GM18508 (cell line): ENCODE data around the gene APPL2.
"Not testable (repeated sequence)": the region's sequence is repeated elsewhere in the genome, so short reads cannot be mapped to it uniquely, and the experiment has no call there.

Experiments
- ATAC-seq: cut with Tn5 transposase; IDR thresholded peaks from one replicate; pipeline ENCODE4 v1.9.1; 2021; ENCODE audit warnings: moderate number of reproducible peaks; ENCODE audit not compliant: insufficient read depth, unreplicated experiment

The APPL2 gene

DNA sequence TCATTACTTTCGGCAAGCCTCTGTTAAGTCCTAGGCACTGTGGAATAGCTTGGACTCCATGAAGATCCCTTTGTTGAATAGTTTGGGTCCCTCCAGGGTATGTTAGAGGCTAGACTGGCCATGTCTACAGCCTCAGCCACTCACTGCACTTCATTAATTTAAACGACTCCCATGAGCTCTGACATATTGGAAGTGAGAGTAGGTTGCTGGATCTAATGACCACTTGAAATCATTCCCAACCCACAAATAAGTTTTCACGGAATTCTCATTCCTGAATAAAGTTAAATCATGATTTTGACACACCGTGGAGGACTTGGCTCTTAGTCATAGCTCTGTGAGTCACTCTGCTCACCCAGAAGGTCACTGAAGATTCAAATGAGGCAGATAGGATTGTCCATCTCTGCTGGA lies 21.4 kb upstream of the APPL2 start:
- ATAC-seq = no peak

GRCh38 chr12:105256921-105257320 lies 20.9 kb upstream of the APPL2 start:
- no peak for ATAC-seq

DNA sequence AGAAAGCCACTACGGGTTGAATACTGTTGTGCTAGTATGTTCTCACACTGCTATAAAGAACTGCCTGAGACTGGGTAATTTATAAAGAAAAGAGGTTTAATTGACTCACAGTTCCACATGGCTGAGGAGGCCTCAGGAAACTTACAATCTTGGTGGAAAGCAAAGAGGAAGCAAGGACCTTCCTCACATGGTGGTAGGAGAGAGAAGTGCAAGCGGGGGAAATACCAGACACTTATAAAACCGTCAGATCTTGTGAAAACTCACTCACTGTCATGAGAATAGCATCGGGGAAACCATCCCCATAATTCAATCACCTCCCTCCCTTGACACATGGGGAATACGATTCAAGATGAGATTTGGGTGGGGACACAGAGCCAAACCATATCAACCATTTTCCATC lies 20.5 kb upstream of the APPL2 start:
- ATAC-seq = not testable (repeated sequence)

- no peak for ATAC-seq
These were observed 20.0 kb upstream of the APPL2 start for GRCh38 chr12:105256011-105256410.

DNA sequence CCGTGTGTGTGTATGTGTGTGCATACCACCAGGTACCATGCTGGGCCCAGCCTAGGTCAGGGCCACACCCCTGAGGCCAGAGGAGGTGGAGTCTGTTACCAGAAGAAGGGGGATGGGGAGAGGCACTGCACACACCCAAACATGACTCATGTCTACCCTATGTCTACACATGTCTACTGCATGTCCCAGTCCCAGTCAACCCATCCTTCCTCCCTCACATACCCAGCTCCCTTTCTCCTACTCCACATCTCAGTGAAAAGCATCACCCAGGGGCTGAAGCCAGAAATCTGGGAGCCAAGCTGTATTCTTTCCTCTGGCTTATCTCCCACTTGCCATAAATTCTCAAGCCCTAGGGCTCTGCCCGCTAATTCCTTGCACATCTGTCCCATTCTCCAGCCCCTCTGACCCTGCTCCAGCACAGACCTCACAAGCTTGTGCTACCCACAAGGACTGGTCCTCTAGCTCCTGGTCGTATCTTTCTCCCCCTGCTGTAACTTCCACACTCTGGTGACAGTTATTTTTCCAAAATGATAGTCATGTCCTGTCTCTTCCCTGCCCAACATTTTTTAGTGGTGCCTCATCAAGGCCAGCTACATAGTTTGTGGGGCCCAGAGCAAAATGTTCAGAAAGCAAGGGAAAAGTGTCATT lies 18.0 kb upstream of the APPL2 start:
- no peak for ATAC-seq

DNA sequence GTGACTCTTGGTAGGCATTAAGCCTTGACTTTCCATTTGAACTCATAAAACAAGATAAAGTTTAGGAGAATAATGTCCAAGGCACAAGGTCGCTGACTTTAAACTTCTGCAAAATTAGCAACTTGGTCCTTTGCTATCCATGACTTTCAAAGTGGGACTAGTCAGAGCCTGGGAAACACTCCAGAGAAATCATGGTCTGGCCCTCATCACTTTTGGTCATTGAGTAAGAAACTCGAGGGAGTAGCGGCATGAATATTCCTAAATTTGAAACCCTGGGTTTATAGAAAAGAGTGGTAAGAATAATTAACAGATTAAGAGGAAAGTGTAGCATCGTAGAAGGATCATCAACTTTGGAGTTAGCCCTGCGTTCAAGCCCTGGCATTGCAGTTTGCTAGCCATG lies 16.9 kb upstream of the APPL2 start:
- ATAC-seq = no peak

GRCh38 chr12:105245776-105246427 lies 9.9 kb upstream of the APPL2 start:
- ATAC-seq = not testable (repeated sequence)

DNA sequence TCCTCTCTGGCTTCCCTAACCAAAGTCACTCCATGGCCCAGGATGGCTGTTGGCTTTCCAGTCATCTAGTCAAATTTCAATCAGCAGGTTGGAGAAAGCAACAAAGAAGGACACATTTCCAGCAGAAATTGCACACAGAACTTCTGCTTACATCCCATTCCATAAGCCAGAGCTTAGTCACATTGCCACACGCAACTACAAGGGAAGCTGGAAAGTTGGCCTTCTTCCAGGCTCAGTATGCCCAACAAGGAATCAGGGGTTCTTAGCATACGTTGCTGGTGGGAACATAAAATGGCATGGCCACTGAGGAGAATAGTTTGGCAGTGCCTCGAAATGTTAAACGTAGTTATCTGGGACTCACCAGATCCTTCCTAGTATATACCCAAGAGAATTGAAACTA lies 9.3 kb upstream of the APPL2 start:
- ATAC-seq = no peak

DNA sequence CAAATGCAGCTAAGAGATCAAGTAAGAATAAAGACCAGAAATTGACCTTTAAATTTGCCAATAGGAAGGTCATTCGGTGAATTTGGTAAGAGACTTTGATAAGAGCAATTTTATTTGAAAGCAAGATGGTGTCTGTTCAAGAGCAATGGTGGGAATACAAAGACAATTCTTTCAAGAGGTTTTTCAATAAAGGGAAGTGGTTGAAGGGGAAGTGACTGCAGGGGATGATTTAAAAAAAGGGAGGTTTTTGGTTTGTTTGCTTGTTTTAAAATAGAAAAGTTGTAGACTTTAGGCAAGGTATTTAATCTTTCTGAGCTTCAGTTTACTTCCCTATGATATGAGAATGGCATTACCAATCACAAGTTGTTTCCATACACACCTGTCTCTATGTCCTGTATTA lies 4.3 kb upstream of the APPL2 start:
- ATAC-seq = no peak

DNA sequence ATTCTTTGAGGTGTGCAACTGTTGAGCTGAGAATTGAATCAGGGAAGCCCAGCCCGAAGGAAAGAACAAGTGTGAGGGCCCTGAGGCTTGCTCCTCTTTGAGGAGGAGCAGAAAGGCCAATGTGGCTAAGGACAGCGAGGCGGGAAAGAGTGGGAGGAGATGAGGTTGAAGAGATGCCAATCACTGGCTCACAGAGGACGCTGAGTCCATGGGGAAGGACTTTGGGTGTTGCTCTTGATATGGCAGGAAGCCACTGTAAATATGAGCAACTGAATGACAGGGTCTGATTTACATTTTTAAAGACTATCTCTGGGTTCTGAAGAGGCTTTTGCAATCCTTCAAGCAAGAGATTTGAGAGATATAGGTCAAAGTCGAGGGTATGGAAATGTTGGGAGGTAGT lies 3.3 kb upstream of the APPL2 start:
- no peak for ATAC-seq

GRCh38 chr12:105237666-105238065 lies 1.7 kb upstream of the APPL2 start:
- ATAC-seq = no peak

DNA sequence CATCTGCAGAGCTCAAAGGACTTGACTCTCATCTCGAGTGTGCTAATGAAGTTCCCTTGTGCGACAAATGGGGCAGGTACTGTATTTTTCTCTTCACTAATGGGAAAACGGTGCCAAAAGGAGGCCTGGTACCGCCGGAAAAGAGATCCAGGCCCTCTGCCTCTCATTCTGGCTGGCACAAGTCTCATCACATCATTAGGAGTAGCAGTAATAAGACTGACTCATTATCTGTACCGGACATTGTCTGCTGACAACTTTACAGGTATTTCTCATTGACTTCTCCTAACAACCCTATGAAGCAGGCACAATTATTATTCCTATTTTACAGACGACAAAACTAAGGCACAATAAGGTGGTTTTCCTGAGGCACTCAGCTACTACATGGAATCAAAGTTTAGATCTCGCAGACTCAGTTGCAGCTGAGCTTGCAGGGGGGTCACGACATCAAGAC lies 668 bp downstream of the APPL2 start:
- no peak for ATAC-seq

- ATAC-seq = no peak
These were observed 1.8 kb downstream of the APPL2 start for GRCh38 chr12:105234197-105234596.

DNA sequence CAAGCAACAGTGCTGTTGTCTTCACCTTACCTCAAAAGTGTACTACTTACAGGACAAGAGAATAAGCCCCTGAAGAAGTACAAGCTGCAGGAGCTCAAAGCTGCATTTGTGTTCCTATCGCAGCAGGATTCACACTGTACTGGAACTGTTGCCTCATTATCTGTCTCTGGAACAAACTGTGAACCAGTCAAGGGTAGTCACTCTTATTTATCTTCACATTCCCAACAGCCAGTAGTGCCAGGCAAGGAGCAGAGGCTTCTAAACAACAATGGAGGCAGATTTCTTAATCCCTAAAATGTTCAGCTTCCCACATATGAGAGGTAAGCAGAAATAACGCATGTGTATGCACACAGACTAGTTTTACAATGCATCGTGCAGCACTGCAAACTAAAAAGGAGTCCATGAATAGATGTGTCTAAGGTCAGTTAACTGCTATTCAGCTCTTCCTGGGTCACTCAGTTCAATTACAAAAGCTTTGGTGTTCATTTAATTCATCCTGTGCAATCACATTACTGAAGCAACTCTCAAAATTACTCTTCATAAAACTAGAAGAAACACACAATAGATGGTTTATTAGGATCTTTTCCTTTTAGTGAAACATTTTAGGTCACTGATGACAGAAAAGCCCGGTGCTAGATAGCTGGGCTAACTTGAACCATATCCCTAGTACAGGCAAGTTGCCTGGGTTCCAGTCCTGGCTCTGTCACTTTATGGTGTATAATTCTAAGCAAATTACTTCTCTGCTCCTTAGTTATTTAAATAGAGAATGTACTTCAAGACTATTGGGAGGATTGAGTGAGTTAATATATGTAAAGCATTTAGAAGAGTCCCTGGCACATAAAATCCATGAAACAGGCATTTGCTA lies 2.7 kb downstream of the APPL2 start:
- no peak for ATAC-seq

- ATAC-seq = no peak
These were observed 4.6 kb downstream of the APPL2 start for GRCh38 chr12:105231396-105231795.

GRCh38 chr12:105229371-105229770 lies 6.6 kb downstream of the APPL2 start:
- ATAC-seq = no peak

DNA sequence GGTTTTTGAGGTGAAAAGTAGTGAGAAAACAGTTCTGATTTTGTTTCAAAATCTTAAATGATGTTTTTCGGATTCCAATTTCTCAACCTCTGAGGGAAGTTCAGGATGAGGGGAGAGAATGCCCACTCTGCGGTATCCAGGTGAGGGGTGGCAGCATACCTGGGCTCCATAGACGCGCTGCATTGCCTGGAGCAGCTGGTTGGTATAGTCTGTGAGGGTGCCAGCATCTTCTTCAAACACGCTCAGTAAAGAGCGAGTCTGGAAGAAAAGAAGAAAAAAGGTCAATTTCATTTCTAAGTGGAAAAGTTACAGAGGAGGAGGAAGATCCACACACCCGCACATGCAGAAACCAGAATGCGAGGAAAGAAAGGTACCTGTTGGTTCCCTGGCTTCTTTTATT lies 7.0 kb downstream of the APPL2 start:
- no peak for ATAC-seq

DNA sequence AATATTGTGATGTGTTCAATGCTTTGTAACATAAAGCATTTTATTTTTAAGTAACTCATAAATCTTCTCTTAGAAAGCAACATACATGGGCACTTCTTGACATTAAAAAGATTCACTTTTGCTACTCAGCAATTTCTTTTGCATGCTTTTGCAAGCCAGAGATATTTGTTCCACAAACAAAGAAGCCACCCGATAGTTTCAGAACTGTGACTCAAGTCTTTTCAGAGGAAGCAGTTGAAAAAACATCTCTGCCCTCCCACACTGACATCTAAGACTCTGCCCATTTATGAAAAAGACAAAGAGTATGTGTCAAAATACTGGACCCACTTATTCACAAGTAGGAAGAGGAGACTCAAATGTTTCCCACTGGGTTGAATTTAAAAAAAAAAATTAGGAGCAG lies 7.5 kb downstream of the APPL2 start:
- no peak for ATAC-seq

DNA sequence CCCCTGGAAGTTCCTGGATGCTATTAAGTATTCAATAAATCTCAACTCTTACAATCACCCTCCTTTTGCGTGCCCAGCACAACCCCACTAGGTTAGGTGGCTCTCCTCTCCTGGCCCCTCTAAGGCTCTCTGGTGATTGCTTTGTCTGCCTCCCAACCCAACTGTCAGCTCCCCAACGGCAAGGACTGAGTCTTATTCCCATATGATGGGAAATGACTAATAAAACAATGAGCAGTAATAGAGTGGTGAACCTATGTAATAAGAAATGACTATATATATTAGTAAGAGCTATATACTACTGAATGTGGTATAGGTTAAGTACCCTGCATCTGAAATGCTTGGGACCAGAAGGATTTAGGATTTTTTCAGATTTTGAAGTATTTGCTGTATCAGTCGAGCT lies 8.1 kb downstream of the APPL2 start:
- ATAC-seq = no peak

DNA sequence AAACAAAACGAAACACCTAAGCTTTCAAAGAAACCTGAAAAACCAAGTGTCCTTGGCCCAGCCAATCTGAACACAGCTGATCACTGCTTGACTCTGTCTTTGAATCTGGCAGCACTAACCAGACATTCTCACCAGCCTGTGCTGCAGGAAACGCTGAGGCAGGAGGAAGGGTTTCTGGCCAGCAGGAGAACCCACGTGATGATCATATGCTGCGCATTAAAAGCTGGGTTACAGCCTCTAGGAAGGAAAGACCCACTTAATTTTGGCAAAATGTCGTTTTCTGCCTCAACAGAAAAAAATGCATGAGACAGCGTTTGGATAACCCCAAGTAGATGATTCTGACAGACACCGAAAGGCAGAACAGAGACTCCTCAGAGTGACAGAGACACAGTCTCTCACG lies 9.8 kb downstream of the APPL2 start:
- ATAC-seq = peak; percentile 70

DNA sequence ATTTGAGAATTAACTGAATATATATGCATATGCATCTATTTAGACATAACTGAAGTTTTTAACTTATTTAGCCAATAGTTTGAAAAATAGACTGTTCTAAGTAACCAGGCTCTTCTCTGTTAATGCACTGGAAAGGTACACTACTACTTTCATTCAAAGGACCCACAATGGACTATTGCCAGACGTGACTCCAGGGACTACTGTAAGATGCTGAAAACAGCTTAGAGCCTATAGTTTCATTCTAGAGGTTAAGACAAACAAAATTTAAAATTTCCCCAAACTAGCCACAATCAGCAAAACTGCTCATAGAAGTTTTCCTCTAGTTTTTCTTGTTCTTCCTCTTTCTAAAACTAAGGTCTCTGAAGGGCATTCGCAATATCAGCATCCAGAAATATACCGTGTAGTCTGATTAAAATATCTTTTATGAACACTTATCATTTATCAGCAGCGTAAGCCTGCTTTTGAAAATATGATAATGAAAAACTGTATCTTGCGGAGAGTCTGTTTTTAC lies 10.4 kb downstream of the APPL2 start:
- no peak for ATAC-seq
